ENCODE measurements around the gene SREBF2.
A peak's percentile ranks its signal among the peaks of the same experiment; 100 is the strongest.

The SREBF2 gene

GRCh38 chr22:41832553-41833368 is at the start of gene SREBF2:
SREBF2 (plus strand) TSS chr22:41833105; CDS start chr22:41833271, 166 bp downstream.
- H3K4me3 ChIP-seq (ENCODE audit: low read depth, low read length) = peak within 1 kb of the TSS; percentile 88
- POLR2A ChIA-PET = interaction anchor here (0.8 to 1.6 kb wide), 6 partner anchors 10 to 50 kb away, joined by 3 to 5 read pairs (median 4); partner anchors contain the start of gene CCDC134
- CTCF ChIA-PET = interaction anchor here (0.8 to 4.4 kb wide), 6 partner anchors 10 to 135 kb away, joined by 3 to 20 read pairs (median 4); no protein-coding TSS in a partner anchor
- DNase-seq (ENCODE audit: low read depth, low spot score) = peak; percentile 94
- TF ChIP-seq CTCF (IDR thresholded peaks at IDR 0.05; ENCODE audit: insufficient read depth, low read length, missing control alignments) = no peak

- DNase-seq (ENCODE audit: low read depth, low spot score) = no peak
- H3K4me3 ChIP-seq (ENCODE audit: low read depth, low read length) = no peak overlapping the region
- ChIA-PET CTCF (interaction anchor here (1.3 to 1.9 kb wide), 4 partner anchors 9 to 90 kb away, joined by 4 to 8 read pairs (median 7); partner anchors contain the start of gene CCDC134), POLR2A (no interaction called here)
- no peak for TF ChIP-seq CTCF (IDR thresholded peaks at IDR 0.05; ENCODE audit: insufficient read depth, low read length, missing control alignments)
Measured at GRCh38 chr22:41787331-41787730, 45.6 kb upstream of the SREBF2 start.

GRCh38 chr22:41793871-41794270 is 39.0 kb upstream of the SREBF2 start:
- ChIA-PET CTCF (no interaction called here), POLR2A (no interaction called here)
- no peak overlapping the region for H3K4me3 ChIP-seq (ENCODE audit: low read depth, low read length)
- no peak for DNase-seq (ENCODE audit: low read depth, low spot score)
- no peak for TF ChIP-seq CTCF (IDR thresholded peaks at IDR 0.05; ENCODE audit: insufficient read depth, low read length, missing control alignments)

GRCh38 chr22:41798736-41799135 is 34.2 kb upstream of the SREBF2 start:
- CTCF ChIA-PET = interaction anchor here (0.6 to 3.2 kb wide), 4 partner anchors 21 to 142 kb away, joined by 3 to 30 read pairs (median 3); partner anchors contain the start of gene MEI1
- POLR2A ChIA-PET = no interaction called here
- no peak overlapping the region for H3K4me3 ChIP-seq (ENCODE audit: low read depth, low read length)
- DNase-seq (ENCODE audit: low read depth, low spot score) = no peak
- no peak for TF ChIP-seq CTCF (IDR thresholded peaks at IDR 0.05; ENCODE audit: insufficient read depth, low read length, missing control alignments)

GRCh38 chr22:41799486-41800347 is 33.2 kb upstream of the SREBF2 start:
- ChIA-PET POLR2A (interaction anchor here (0.9 to 1.2 kb wide), 2 partner anchors 33 to 36 kb away, joined by 3 to 5 read pairs; partner anchors contain the start of gene SREBF2), CTCF (interaction anchor here (0.7 to 3.2 kb wide), 11 partner anchors 11 to 145 kb away, joined by 3 to 30 read pairs (median 4); partner anchors contain the start of gene MEI1)
- TF ChIP-seq CTCF (IDR thresholded peaks at IDR 0.05; ENCODE audit: insufficient read depth, low read length, missing control alignments) = no peak
- DNase-seq (ENCODE audit: low read depth, low spot score) = no peak
- H3K4me3 ChIP-seq (ENCODE audit: low read depth, low read length) = peak overlapping the region; percentile 99
